HG02798 (cell line): ENCODE measurements around the gene SYCN.
"Not testable (repeated sequence)": the region's sequence is repeated elsewhere in the genome, so short reads cannot be mapped to it uniquely, and the experiment has no call there.

Source experiments
- ATAC-seq: cut with Tn5 transposase; IDR thresholded peaks from one replicate; pipeline ENCODE4 v1.9.1; 2021; ENCODE audit warnings: mild to moderate bottlenecking; ENCODE audit not compliant: unreplicated experiment, poor library complexity

SYCN gene

GRCh38 chr19:39203372-39204341 is at the start of gene SYCN:
Gene SYCN, minus strand, starts transcription at chr19:39204263. Its CDS starts 9 bp downstream, at chr19:39204254.
- ATAC-seq: no peak

- ATAC-seq: no peak
These were observed 49.5 kb upstream of the SYCN start for GRCh38 chr19:39253374-39254149.

GRCh38 chr19:39252458-39252857 is 48.4 kb upstream of the SYCN start:
- no peak for ATAC-seq

GRCh38 chr19:39251846-39252245 is 47.8 kb upstream of the SYCN start:
- no peak for ATAC-seq

GRCh38 chr19:39251081-39251480 is 47.0 kb upstream of the SYCN start:
- ATAC-seq: no peak

- no peak for ATAC-seq
These were observed 44.7 kb upstream of the SYCN start, which contains the start of gene IFNL4 for GRCh38 chr19:39248806-39249205. Gene IFNL4, minus strand, starts transcription at chr19:39248856.

GRCh38 chr19:39247701-39248664 is 43.9 kb upstream of the SYCN start:
- ATAC-seq: no peak

- ATAC-seq: no peak
These were observed 43.0 kb upstream of the SYCN start for GRCh38 chr19:39246951-39247669.

GRCh38 chr19:39245166-39245565 is 41.1 kb upstream of the SYCN start:
- ATAC-seq: not testable (repeated sequence)

- ATAC-seq: not testable (repeated sequence)
These were observed 40.5 kb upstream of the SYCN start, which contains the start of gene IFNL3 for GRCh38 chr19:39244410-39245100. Gene IFNL3, minus strand, starts transcription at chr19:39245006. Its CDS starts 39 bp downstream, at chr19:39244967.

GRCh38 chr19:39243741-39244140 is 39.7 kb upstream of the SYCN start:
- ATAC-seq: not testable (repeated sequence)

- ATAC-seq: no peak
These were observed 36.4 kb upstream of the SYCN start for GRCh38 chr19:39240421-39240820.

- ATAC-seq: no peak
These were observed 34.9 kb upstream of the SYCN start for GRCh38 chr19:39238944-39239343.

- ATAC-seq: no peak
These were observed 34.1 kb upstream of the SYCN start for GRCh38 chr19:39238209-39238608.

- ATAC-seq: peak; percentile 70
These were observed 33.4 kb upstream of the SYCN start for GRCh38 chr19:39237200-39238184.

GRCh38 chr19:39236527-39236926 is 32.5 kb upstream of the SYCN start:
- ATAC-seq: no peak

- ATAC-seq: no peak
These were observed 28.6 kb upstream of the SYCN start for GRCh38 chr19:39232708-39233107.
